ENCODE measurements around the gene ETHE1.
A peak's percentile ranks its signal among the peaks of the same experiment; 100 is the strongest.

Gene ETHE1

GRCh38 chr19:43474986-43475705 lies 51.9 kb downstream of the ETHE1 start:
- no peak for TF ChIP-seq CTCF (IDR thresholded peaks at IDR 0.05; ENCODE audit: insufficient read depth, low read length, poor library complexity, severe bottlenecking)
- DNase-seq (ENCODE audit: extremely low read depth, insufficient read length), result peak; percentile 80
- H3K4me3 ChIP-seq (replicated peaks; ENCODE audit: low read depth, low read length), result peak overlapping the region; percentile 18
- no peaks in the 10 kb centered on the region for H3K27me3 ChIP-seq (replicated peaks; ENCODE audit: control insufficient read depth, insufficient read depth, low read length)
- no peaks in the 10 kb centered on the region for H3K36me3 ChIP-seq (ENCODE audit: control insufficient read depth, insufficient read depth, low read length)

- Histone ChIP-seq H3K36me3 (ENCODE audit: control insufficient read depth, insufficient read depth, low read length) (no peaks in the 10 kb centered on the region), H3K27me3 (replicated peaks; ENCODE audit: control insufficient read depth, insufficient read depth, low read length) (no peaks in the 10 kb centered on the region), H3K4me3 (replicated peaks; ENCODE audit: low read depth, low read length) (no peak overlapping the region)
- no peak for DNase-seq (ENCODE audit: extremely low read depth, insufficient read length)
- no peak for TF ChIP-seq CTCF (IDR thresholded peaks at IDR 0.05; ENCODE audit: insufficient read depth, low read length, poor library complexity, severe bottlenecking)
Observed at GRCh38 chr19:43474487-43474886, 52.5 kb downstream of the ETHE1 start.

GRCh38 chr19:43471091-43471490 lies 55.9 kb downstream of the ETHE1 start:
- TF ChIP-seq CTCF (IDR thresholded peaks at IDR 0.05; ENCODE audit: insufficient read depth, low read length, poor library complexity, severe bottlenecking), result no peak
- DNase-seq (ENCODE audit: extremely low read depth, insufficient read length), result no peak
- Histone ChIP-seq H3K27me3 (replicated peaks; ENCODE audit: control insufficient read depth, insufficient read depth, low read length) (no peaks in the 10 kb centered on the region), H3K4me3 (replicated peaks; ENCODE audit: low read depth, low read length) (no peak overlapping the region), H3K36me3 (ENCODE audit: control insufficient read depth, insufficient read depth, low read length) (no peaks in the 10 kb centered on the region)

GRCh38 chr19:43470288-43470687 lies 56.7 kb downstream of the ETHE1 start:
- no peak for TF ChIP-seq CTCF (IDR thresholded peaks at IDR 0.05; ENCODE audit: insufficient read depth, low read length, poor library complexity, severe bottlenecking)
- Histone ChIP-seq H3K27me3 (replicated peaks; ENCODE audit: control insufficient read depth, insufficient read depth, low read length) (no peaks in the 10 kb centered on the region), H3K4me3 (replicated peaks; ENCODE audit: low read depth, low read length) (no peak overlapping the region), H3K36me3 (ENCODE audit: control insufficient read depth, insufficient read depth, low read length) (no peaks in the 10 kb centered on the region)
- no peak for DNase-seq (ENCODE audit: extremely low read depth, insufficient read length)

GRCh38 chr19:43469160-43469480 lies 57.9 kb downstream of the ETHE1 start:
- no peaks in the 10 kb centered on the region for H3K27me3 ChIP-seq (replicated peaks; ENCODE audit: control insufficient read depth, insufficient read depth, low read length)
- DNase-seq (ENCODE audit: extremely low read depth, insufficient read length), result no peak
- H3K4me3 ChIP-seq (replicated peaks; ENCODE audit: low read depth, low read length), result no peak overlapping the region
- no peak for TF ChIP-seq CTCF (IDR thresholded peaks at IDR 0.05; ENCODE audit: insufficient read depth, low read length, poor library complexity, severe bottlenecking)
- no peaks in the 10 kb centered on the region for H3K36me3 ChIP-seq (ENCODE audit: control insufficient read depth, insufficient read depth, low read length)
